HG03571 (cell line): ENCODE results near the gene ZMAT5.

Experiments used
- ATAC-seq: cut with Tn5 transposase; IDR thresholded peaks from one replicate; pipeline ENCODE4 v1.9.1; 2021; ENCODE audit not compliant: unreplicated experiment

ZMAT5 gene

GRCh38 chr22:29732883-29733282 is 33.9 kb downstream of the ZMAT5 start:
- no peak for ATAC-seq

- no peak for ATAC-seq
Observed at GRCh38 chr22:29731058-29731850, 35.6 kb downstream of the ZMAT5 start.

GRCh38 chr22:29729161-29729560 is 37.6 kb downstream of the ZMAT5 start:
- ATAC-seq: no peak

- no peak for ATAC-seq
Observed at GRCh38 chr22:29727131-29727523, 39.7 kb downstream of the ZMAT5 start.

DNA sequence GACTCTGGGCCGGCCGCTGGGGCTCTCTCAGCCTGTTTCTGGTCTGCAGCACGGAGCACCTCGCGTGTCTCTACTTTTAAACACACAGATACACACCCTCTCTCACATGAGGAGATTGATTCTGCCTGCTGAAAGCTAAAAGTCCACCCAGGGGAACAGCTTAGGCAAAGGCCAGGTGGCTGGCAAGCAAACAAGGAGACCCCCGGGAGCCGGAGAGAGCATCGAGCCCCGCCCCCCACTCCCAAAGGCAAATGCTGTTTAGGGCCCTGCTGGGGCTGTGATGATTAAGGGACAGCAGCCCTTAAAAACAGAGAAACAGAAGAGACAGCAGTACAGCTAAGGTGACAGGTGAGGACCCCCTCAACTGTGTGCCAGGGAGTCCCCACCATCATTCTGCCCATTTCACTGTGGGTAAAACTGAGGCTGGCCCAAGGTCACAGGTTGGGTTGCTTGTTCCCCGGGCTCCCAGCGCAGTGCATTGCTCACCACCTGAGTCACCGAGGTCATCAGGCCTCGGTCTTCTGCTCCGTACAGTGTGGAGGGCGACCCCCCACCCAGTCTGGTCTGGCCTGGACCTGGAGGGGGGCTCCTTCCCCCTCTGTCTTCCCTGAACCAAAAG is 40.2 kb downstream of the ZMAT5 start:
- ATAC-seq: no peak

DNA sequence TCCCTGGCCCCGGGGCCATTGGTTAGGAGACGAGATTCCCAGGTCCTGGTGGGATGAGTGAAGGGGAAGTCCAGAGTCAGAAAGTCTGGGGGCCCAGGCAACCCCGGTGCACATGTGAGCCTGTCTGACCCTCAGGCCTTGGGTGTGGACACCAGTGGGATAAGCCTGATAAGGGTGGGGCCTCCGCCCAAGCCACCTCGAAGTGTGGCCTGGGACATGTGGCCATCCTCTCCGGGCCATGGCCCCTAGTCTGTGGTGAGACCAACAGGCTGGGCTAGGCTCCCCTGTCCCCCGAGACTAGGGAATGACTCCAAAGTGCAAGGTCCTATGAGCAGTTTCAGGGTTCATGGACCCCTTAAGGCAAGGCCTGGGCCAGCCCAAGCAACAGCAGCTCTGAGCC is 40.7 kb downstream of the ZMAT5 start:
- ATAC-seq: no peak

- no peak for ATAC-seq
Observed at GRCh38 chr22:29724843-29725242, 42.0 kb downstream of the ZMAT5 start.

DNA sequence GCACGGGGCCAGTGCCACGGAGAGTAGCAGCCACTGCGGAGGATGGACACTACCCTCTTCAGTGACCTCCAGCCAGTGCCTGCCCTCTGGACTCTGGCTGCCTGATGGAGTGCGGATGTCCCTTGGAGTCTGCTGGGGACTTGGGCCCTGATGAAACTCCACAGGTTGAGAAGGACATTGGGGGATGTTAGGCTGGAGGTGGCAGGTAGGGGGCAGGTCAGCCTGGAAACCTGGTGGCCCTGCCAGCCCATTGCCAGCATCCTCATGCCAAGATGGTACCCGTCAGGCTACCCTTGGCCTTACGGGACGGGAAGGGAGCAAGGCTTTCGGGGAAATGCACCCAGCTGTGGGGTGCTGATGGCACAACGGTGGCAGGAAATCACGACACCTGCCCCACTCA is 43.0 kb downstream of the ZMAT5 start:
- ATAC-seq: no peak

DNA sequence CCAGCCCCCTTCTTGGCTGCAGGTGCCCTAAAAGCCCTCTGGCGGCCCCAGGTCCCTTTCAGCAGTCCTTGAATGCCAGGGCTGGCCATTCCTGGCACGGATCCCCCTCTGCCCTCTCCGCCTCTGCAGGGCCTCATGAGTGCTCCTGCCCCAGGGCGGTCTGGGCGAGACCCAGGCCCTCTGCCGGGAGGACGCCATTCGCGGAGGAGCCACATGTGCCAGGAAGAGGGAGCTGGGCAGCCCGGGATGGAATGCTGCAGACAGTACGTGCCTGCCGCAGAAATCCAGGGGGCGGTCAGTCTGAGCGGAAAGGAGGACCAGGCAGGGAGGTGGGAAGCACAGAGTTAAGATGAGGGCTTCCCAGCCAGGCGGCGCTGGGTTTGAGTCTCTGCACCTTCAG is 44.2 kb downstream of the ZMAT5 start:
- no peak for ATAC-seq

DNA sequence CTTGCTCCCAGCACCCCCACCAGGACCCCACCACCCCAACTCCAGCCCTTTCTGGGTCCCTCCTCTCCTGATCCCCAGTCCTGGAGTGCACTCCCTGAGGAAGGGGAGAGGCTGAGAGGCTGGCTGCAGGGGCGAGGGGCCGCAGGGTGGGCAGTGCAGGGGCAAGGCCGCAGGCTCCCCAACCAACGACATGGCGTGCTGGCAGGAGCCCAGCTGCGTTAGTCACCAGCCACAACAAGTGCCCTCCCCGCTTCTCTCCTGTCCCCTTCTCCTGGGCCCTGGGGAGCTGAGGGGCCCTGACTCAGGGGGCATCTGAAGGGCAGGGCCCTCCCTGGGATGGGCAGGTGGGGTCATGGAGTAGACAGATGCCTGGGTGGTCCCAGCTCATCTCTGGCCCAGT is 44.7 kb downstream of the ZMAT5 start:
- no peak for ATAC-seq

- no peak for ATAC-seq
Observed at GRCh38 chr22:29720811-29721323, 45.9 kb downstream of the ZMAT5 start.

GRCh38 chr22:29719899-29720645 is 46.7 kb downstream of the ZMAT5 start, which contains the start of gene CABP7:
Gene CABP7 (plus strand): TSS chr22:29720003. CDS start chr22:29720425, 422 bp downstream.
- ATAC-seq: no peak

DNA sequence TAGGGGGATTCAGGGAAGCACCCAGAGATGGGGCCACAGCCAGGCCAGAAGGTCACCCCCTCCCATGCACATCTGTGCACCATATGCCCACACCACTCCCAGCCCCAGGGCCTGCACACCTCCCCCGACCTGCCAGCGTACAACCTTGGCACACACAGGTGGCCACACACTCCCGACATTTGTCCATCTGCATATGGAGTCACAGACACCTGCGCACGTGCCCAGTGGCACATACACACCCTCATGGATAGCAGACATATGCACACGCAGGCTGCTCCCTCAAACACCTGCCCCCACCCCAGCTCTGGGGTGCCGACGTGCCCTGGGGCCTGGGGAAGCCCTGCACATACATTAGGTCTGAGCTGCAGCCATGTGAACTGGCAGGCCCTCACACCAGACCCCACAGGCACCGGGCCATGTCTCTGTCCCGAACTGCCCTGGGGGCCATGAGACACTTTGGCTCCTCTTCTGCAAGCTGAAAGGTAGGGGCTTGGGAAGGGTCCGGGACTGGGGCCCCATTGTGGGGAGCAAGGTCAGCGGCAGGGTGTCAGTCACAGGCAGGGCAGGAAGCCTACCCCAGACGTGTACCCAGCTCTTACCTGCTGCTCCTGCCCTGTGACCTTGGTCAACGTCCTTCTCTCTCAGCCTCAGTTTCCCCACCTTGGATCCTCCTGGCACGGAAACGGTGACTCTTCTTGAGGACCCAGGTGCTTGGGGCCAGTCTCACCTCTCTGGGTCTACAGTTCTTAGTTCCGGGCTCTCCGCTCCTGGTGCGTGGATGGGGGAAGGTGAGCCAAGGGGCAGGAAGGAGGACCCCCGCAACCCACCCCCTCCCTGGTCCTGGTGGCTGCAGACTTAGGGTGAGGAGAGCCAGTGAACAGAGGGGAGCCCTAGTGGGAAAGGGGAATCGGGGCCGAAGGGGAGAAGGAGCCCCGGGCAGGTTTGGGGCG is 47.6 kb downstream of the ZMAT5 start:
- no peak for ATAC-seq

DNA sequence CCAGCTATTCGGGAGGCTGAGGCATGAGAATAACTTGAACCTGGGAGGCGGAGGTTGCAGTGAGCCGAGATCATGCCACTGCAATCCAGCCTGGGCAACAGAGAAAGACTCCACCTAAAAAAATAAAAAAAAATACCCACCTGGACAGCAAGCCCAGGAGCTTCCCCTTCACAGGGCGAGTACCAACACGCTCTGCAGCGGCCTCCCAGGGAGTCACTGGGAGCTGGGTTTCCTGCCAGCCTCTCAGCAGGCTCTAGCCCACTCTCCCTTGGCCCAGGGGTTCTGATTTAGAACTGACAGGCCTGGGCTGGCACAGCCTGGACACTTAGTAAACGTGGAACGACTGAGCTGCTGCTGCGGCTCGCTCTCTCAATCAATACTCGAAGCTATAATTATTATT is 49.0 kb downstream of the ZMAT5 start:
- no peak for ATAC-seq

GRCh38 chr22:29716814-29717545 is 49.8 kb downstream of the ZMAT5 start:
- ATAC-seq: no peak

GRCh38 chr22:29715705-29716104 is 51.1 kb downstream of the ZMAT5 start:
- ATAC-seq: no peak

GRCh38 chr22:29715240-29715639 is 51.6 kb downstream of the ZMAT5 start:
- ATAC-seq: no peak

DNA sequence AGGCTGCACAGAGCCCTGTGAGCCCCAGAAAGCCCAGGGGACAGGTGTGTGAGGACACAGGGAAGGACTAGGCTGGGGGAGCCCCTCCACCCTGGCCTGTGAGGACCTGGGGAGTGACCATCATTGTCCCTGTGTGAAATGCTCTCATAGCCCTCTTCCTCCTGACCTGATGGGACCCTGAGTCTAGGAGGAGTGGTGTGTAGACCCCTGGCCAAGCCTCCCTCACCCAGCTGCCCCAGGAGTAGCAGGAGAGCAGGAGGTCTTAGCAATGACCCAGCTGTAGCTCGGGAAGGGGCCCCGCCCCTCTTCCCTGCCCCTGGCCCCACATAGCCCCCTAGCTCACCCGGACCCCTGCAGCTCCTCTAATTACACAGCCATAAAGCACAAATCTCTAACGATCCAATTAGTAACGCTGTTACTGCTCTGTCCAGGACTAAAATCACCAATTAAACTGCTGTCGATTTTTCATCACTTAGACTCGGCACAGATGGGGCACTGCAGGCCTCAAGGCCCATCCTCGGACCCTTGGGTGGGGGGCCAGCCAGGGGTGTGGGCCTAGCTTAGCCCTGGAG is 53.6 kb downstream of the ZMAT5 start:
- ATAC-seq: no peak

DNA sequence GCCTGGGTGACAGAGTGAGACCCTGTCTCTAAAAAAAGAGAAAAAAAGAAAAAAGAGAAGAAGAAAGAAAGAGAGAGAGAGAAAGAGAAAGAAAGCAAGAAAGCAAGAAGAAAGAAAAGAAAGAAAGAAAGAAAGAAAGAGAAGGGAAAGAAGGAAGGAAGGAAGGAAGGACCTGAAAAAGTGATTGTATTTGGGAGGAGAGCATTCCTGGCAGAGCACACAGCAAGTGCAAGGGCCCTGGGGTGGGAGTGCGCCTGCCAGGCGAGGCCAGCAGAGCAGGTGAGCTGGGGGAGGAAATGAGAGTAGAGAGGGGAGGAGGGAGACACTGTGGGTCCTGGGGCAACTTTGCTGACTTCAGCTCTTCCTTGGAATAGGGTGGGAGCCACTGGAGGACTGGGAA is 54.7 kb downstream of the ZMAT5 start:
- no peak for ATAC-seq
